ENCODE results near the gene NRIP1. TPM values are rescaled to one million over a fixed set of nuclear protein-coding genes. Genes with fewer than 3 reads are reported as not detected.

Gene NRIP1
- polyA plus RNA-seq, 1 donor (not counting 4 experiments of a cell fraction or from before 2014, with no cell fraction given) = 25.5 TPM

DNA sequence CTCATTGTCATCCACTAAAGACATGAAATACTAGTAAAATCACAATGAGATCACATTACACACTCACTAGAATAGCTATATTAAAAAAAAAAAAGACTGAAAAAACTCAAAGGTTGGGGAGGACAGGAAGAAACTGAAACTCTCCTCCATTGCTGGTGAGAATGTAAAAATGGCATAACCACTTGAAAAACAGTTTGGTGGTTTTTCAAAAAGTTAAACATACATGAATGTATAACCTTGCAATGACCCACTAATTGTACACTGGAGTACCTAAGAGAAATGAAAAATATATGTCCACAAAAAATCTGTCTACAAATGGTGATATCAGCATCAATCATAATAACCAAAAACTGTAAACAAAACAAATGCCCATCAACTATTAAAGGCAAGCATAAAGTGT is 44.0 kb downstream of the NRIP1 start:
- Histone ChIP-seq H3K9me3 (ENCODE audit: control insufficient read depth, low read depth, low read length) (no peaks in the 10 kb centered on the region), H2AFZ (ENCODE audit: control insufficient read depth, low read length) (no peak overlapping the region), H4K20me1 (ENCODE audit: control insufficient read depth, extremely low read depth, insufficient read depth, low read length) (peaks cover 4% of the 10 kb centered on the region), H3K36me3 (ENCODE audit: control insufficient read depth in 2 of 2, extremely low read depth in 1 of 2, insufficient read depth in 2 of 2, low read length in 2 of 2) (peaks cover 0 to under 1% of the 10 kb centered on the region in 2 experiments), H3K4me3 (ENCODE audit: control insufficient read depth in 2 of 3, extremely low read depth in 1 of 3, insufficient read depth in 2 of 3, low read depth in 1 of 3, low read length in 3 of 3) (no peak overlapping the region), H3K9me1 (ENCODE audit: control insufficient read depth, extremely low read depth, insufficient read depth, low read length) (no peaks in the 10 kb centered on the region), H3K27me3 (ENCODE audit: control insufficient read depth, extremely low read depth, insufficient read depth, low read length) (no peaks in the 10 kb centered on the region), H3K79me2 (ENCODE audit: control insufficient read depth, insufficient read depth, low read length) (peaks cover 88% of the 10 kb centered on the region), H3K4me1 (ENCODE audit: control insufficient read depth, extremely low read depth, insufficient read depth, low read length) (peaks cover 7% of the 10 kb centered on the region), H3K4me2 (ENCODE audit: control insufficient read depth, extremely low read depth, insufficient read depth, low read depth, low read length) (no peak overlapping the region), H3K9ac (ENCODE audit: control insufficient read depth, extremely low read depth, insufficient read depth, low read length) (no peak overlapping the region), H3K27ac (ENCODE audit: control insufficient read depth, insufficient read depth, low read length) (no peak overlapping the region)
- DNase-seq (ENCODE audit: low read depth, low spot score) (no peak), FAIRE-seq (no peak)
- TF ChIP-seq, protein P1, sequence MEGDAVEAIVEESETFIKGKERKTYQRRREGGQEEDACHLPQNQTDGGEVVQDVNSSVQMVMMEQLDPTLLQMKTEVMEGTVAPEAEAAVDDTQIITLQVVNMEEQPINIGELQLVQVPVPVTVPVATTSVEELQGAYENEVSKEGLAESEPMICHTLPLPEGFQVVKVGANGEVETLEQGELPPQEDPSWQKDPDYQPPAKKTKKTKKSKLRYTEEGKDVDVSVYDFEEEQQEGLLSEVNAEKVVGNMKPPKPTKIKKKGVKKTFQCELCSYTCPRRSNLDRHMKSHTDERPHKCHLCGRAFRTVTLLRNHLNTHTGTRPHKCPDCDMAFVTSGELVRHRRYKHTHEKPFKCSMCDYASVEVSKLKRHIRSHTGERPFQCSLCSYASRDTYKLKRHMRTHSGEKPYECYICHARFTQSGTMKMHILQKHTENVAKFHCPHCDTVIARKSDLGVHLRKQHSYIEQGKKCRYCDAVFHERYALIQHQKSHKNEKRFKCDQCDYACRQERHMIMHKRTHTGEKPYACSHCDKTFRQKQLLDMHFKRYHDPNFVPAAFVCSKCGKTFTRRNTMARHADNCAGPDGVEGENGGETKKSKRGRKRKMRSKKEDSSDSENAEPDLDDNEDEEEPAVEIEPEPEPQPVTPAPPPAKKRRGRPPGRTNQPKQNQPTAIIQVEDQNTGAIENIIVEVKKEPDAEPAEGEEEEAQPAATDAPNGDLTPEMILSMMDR (optimal IDR thresholded peaks at IDR 0.05 in 1 of 3, IDR thresholded peaks at IDR 0.05 in 1 of 3, conservative IDR thresholded peaks at IDR 0.05 in 1 of 3; ENCODE audit: extremely low read depth in 1 of 3, insufficient read depth in 2 of 3, low read length in 3 of 3) = no peak
- TF ChIP-seq EZH2 (IDR thresholded peaks at IDR 0.05; ENCODE audit: low read length) = no peak
- dilution Hi-C loops (cut with MboI; ENCODE audit: extremely low pct_ligation_motif_present, low sequenced_read_pairs) = no loop called here

DNA sequence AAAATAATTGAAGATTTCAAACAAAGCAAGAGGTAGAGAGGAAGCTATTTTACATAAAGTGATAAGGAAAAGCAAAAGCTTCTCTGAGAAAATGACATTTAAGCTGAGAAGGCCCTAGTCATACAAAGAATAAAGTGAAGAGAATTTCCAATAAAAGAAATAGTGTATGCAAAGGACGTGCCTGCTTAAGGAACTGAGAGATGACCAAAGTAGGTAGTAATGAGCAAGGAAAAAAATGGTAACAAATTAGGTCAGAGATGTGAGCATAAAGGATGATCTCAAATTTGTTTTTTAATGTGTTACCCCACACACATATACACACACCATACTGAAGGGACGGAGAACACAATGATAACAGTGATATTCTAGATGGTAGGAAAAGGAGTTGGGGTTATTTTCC is 46.4 kb downstream of the NRIP1 start:
- peaks cover 4% of the 10 kb centered on the region for H4K20me1 ChIP-seq (ENCODE audit: control insufficient read depth, extremely low read depth, insufficient read depth, low read length)
- no peaks in the 10 kb centered on the region for H3K27me3 ChIP-seq (ENCODE audit: control insufficient read depth, extremely low read depth, insufficient read depth, low read length)
- dilution Hi-C loops (cut with MboI; ENCODE audit: extremely low pct_ligation_motif_present, low sequenced_read_pairs) = no loop called here
- H3K4me1 ChIP-seq (ENCODE audit: control insufficient read depth, extremely low read depth, insufficient read depth, low read length) = peaks cover 10% of the 10 kb centered on the region
- TF ChIP-seq, protein P1 (optimal IDR thresholded peaks at IDR 0.05 in 1 of 3, IDR thresholded peaks at IDR 0.05 in 1 of 3, conservative IDR thresholded peaks at IDR 0.05 in 1 of 3; ENCODE audit: extremely low read depth in 1 of 3, insufficient read depth in 2 of 3, low read length in 3 of 3) = no peak
- no peak for TF ChIP-seq EZH2 (IDR thresholded peaks at IDR 0.05; ENCODE audit: low read length)
- no peak overlapping the region for H3K4me3 ChIP-seq (ENCODE audit: control insufficient read depth in 2 of 3, extremely low read depth in 1 of 3, insufficient read depth in 2 of 3, low read depth in 1 of 3, low read length in 3 of 3)
- no peaks in the 10 kb centered on the region for H3K36me3 ChIP-seq (ENCODE audit: control insufficient read depth in 2 of 2, extremely low read depth in 1 of 2, insufficient read depth in 2 of 2, low read length in 2 of 2)
- DNase-seq (ENCODE audit: low read depth, low spot score) (no peak), FAIRE-seq (no peak)
- peaks cover 83% of the 10 kb centered on the region for H3K79me2 ChIP-seq (ENCODE audit: control insufficient read depth, insufficient read depth, low read length)
- H2AFZ ChIP-seq (ENCODE audit: control insufficient read depth, low read length) = no peak overlapping the region
- H3K9me1 ChIP-seq (ENCODE audit: control insufficient read depth, extremely low read depth, insufficient read depth, low read length) = no peaks in the 10 kb centered on the region
- no peaks in the 10 kb centered on the region for H3K9me3 ChIP-seq (ENCODE audit: control insufficient read depth, low read depth, low read length)
- H3K27ac ChIP-seq (ENCODE audit: control insufficient read depth, insufficient read depth, low read length) = no peak overlapping the region
- no peak overlapping the region for H3K9ac ChIP-seq (ENCODE audit: control insufficient read depth, extremely low read depth, insufficient read depth, low read length)
- no peak overlapping the region for H3K4me2 ChIP-seq (ENCODE audit: control insufficient read depth, extremely low read depth, insufficient read depth, low read depth, low read length)
